WTC11 (cell line): ENCODE results near the gene WWP2. TPM values are rescaled to one million over a fixed set of nuclear protein-coding genes. Genes with fewer than 3 reads are reported as not detected.

Source experiments
- ATAC-seq: fragments of 200-7000 bp; cut with Tn5 transposase; 2 replicates; pipeline ENCODE4 v1.10.0; 2021; ENCODE audit warnings: mild to moderate bottlenecking, moderate library complexity
- CTCF ChIA-PET: fragments of 300-600 bp; sonication (Branson Sonifier 250); formaldehyde crosslinking; loops from one replicate; lab custom pipeline; 2021; ENCODE audit warnings: antibody characterized with exemption; lab: Charles Lee
- POLR2A ChIA-PET: fragments of 350-600 bp; sonication (Branson Sonifier 250); formaldehyde crosslinking; loops from one replicate; lab custom pipeline; 2021; ENCODE audit warnings: antibody characterized with exemption; lab: Charles Lee
- DNase-seq: peaks from one replicate; pipeline ENCODE4 v3.0.0; 2021; ENCODE audit warnings: low spot score
- H3K27ac Mint-ChIP-seq: 2 replicates; pipeline ENCODE4 v1.8.0; 2021; ENCODE audit warnings: mixed read lengths
- H3K27me3 Mint-ChIP-seq: 2 replicates; pipeline ENCODE4 v1.8.0; 2021; ENCODE audit warnings: low read depth, mild to moderate bottlenecking, moderate library complexity, mixed read lengths
- H3K36me3 Mint-ChIP-seq: 2 replicates; pipeline ENCODE4 v1.8.0; 2021; ENCODE audit warnings: mixed read lengths
- H3K4me1 Mint-ChIP-seq: 2 replicates; pipeline ENCODE4 v1.8.0; 2022; ENCODE audit warnings: mixed read lengths
- H3K4me3 Mint-ChIP-seq: 2 replicates; pipeline ENCODE4 v1.8.0; 2021; ENCODE audit warnings: mild to moderate bottlenecking, moderate library complexity, mixed read lengths
- H3K9me3 Mint-ChIP-seq: 2 replicates; pipeline ENCODE4 v1.8.0; 2021; ENCODE audit warnings: mixed read lengths
- CBFB ChIP-seq: sonication (generic); formaldehyde crosslinking; IDR thresholded peaks from 2 replicates; pipeline ENCODE4 v1.8.1; 2022; ENCODE audit warnings: mild to moderate bottlenecking, low read depth, missing genetic modification reagents
- ELF4 ChIP-seq: sonication (generic); formaldehyde crosslinking; IDR thresholded peaks from 2 replicates; pipeline ENCODE4 v1.8.1; 2022; ENCODE audit warnings: low read depth, mild to moderate bottlenecking, moderate library complexity, missing genetic modification reagents
- ETV6 ChIP-seq: sonication (generic); formaldehyde crosslinking; IDR thresholded peaks from 2 replicates; pipeline ENCODE4 v1.8.1; 2022; ENCODE audit warnings: mild to moderate bottlenecking, missing genetic modification reagents
- FOXK1 ChIP-seq: sonication (generic); formaldehyde crosslinking; IDR thresholded peaks from 2 replicates; pipeline ENCODE4 v1.8.0; 2022; ENCODE audit warnings: mild to moderate bottlenecking, moderate library complexity, missing genetic modification reagents
- FOXP1 ChIP-seq: sonication (generic); formaldehyde crosslinking; IDR thresholded peaks from 2 replicates; pipeline ENCODE4 v1.8.0; 2022; ENCODE audit warnings: missing genetic modification reagents, mild to moderate bottlenecking, moderate library complexity, borderline replicate concordance
- IRF1 ChIP-seq: sonication (generic); formaldehyde crosslinking; IDR thresholded peaks from 2 replicates; pipeline ENCODE4 v1.8.0; 2023; ENCODE audit warnings: missing genetic modification reagents
- MAX ChIP-seq: sonication (generic); formaldehyde crosslinking; IDR thresholded peaks from 2 replicates; pipeline ENCODE4 v1.8.0; 2022; ENCODE audit warnings: mild to moderate bottlenecking, missing genetic modification reagents
- NFE2L1 ChIP-seq: sonication (generic); formaldehyde crosslinking; IDR thresholded peaks from 2 replicates; pipeline ENCODE4 v1.8.1; 2023; ENCODE audit warnings: missing genetic modification reagents
- NFYB ChIP-seq: sonication (generic); formaldehyde crosslinking; conservative IDR thresholded peaks from 2 replicates; pipeline ENCODE4 v1.8.0; 2022; ENCODE audit warnings: low read depth, missing genetic modification reagents
- SP1 ChIP-seq: sonication (generic); formaldehyde crosslinking; conservative IDR thresholded peaks from 2 replicates; pipeline ENCODE4 v1.8.1; 2022; ENCODE audit warnings: missing genetic modification reagents
- ZNF317 ChIP-seq: sonication (generic); formaldehyde crosslinking; IDR thresholded peaks from 2 replicates; pipeline ENCODE4 v1.8.1; 2023; ENCODE audit warnings: low read depth, mild to moderate bottlenecking, moderate library complexity, missing genetic modification reagents, borderline replicate concordance
- ZNF416 ChIP-seq: fragments of 250-450 bp; sonication (Bioruptor Pico); IDR thresholded peaks from 2 replicates; pipeline ENCODE4 v1.9.0; 2021; ENCODE audit warnings: mild to moderate bottlenecking, inconsistent platforms
- ZNF671 ChIP-seq: fragments of 250-450 bp; sonication (Bioruptor Pico); IDR thresholded peaks from 2 replicates; pipeline ENCODE4 v1.8.0; 2021; ENCODE audit warnings: mild to moderate bottlenecking
- total RNA-seq: library from RNA; stranded (reverse); gene quantifications from 3 replicates; pipeline ENCODE4 v1.2.3, GENCODE V29; 2021
- TF ChIP-seq, protein P1 (sequence below): sonication (generic); formaldehyde crosslinking; IDR thresholded peaks from 2 replicates; pipeline ENCODE4 v1.8.0; 2022; ENCODE audit warnings: mild to moderate bottlenecking, missing genetic modification reagents
- TF ChIP-seq, protein P2 (sequence below): fragments of 250-450 bp; sonication (Bioruptor Pico); IDR thresholded peaks from 2 replicates; pipeline ENCODE4 v1.9.0; 2021; ENCODE audit warnings: mild to moderate bottlenecking
- TF ChIP-seq, protein P3 (sequence below): sonication (generic); formaldehyde crosslinking; IDR thresholded peaks from 2 replicates; pipeline ENCODE4 v1.8.0; 2023; ENCODE audit warnings: missing genetic modification reagents, mild to moderate bottlenecking, borderline replicate concordance
- TF ChIP-seq, protein P4 (sequence below): sonication (generic); formaldehyde crosslinking; IDR thresholded peaks from 2 replicates; pipeline ENCODE4 v1.8.1; 2022; ENCODE audit warnings: mild to moderate bottlenecking, moderate library complexity, missing genetic modification reagents

Gene WWP2
- total RNA-seq, 1 experiment from 2014 or later: 39.1 TPM

DNA sequence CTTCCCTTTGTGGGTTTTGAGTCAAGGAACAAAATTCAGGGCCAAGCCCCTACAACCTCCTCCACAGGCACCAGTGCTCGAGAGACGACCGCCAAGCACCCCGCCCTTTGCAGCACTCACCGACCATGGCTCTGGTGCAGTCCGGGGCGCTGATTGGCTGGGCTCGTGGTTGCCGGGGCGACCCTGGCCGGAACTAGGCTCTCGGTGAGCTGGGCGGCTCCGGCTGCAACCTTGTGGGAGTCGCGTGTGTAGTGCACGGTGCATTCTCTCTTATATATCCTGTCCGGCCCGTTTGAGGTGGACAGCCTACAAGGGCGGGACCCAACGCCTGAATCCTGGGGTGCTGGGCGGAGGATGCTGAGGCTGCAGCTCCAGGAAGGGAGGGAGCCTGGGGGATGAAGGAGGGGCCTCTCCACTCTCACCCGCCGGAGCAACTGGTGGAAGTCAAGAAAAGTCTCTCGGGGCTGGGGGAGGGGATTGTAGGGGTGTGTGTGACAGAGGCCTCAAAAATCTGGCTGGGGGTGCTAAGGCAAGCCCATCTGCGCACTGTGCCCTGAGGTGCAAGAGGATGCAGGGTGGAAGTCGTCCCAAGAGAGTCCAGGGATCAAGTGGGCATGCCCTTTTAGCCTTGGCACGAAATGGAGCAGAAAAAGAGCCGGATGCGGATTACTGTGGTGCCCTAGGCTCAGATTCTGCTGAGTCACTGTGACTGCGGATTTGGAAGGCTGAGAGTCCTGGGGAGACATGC is 35.6 kb upstream of the WWP2 start, which contains the start of gene NQO1:
Gene NQO1, minus strand, starts transcription at position 248 of the 748 bp plus-strand sequence. Its CDS starts 121 bp downstream, at position 127.
- peak; percentile 96 for DNase-seq
- peak; percentile 95 for ATAC-seq
- peak within 1 kb of the TSS; percentile 99 for H3K27ac Mint-ChIP-seq
- H3K4me1 Mint-ChIP-seq: peaks cover 40% of the 10 kb centered on the region
- TF ChIP-seq, protein P1, sequence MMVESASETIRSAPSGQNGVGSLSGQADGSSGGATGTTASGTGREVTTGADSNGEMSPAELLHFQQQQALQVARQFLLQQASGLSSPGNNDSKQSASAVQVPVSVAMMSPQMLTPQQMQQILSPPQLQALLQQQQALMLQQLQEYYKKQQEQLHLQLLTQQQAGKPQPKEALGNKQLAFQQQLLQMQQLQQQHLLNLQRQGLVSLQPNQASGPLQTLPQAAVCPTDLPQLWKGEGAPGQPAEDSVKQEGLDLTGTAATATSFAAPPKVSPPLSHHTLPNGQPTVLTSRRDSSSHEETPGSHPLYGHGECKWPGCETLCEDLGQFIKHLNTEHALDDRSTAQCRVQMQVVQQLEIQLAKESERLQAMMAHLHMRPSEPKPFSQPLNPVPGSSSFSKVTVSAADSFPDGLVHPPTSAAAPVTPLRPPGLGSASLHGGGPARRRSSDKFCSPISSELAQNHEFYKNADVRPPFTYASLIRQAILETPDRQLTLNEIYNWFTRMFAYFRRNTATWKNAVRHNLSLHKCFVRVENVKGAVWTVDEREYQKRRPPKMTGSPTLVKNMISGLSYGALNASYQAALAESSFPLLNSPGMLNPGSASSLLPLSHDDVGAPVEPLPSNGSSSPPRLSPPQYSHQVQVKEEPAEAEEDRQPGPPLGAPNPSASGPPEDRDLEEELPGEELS (CRISPR knock-in tag): peak; percentile 41
- TF ChIP-seq ETV6 (CRISPR knock-in tag) (no peak), NFYB (CRISPR knock-in tag) (peak; percentile 41; the same call in 1 of the 2 replicates), ZNF671 (CRISPR knock-in tag) (no peak), IRF1 (CRISPR knock-in tag) (peak; percentile 46; the same call in 1 of the 2 replicates), CBFB (no peak), MAX (CRISPR knock-in tag) (peak; percentile 67; the same call in 1 of the 2 replicates), ZNF317 (0 out of 2 replicates have a peak, but pooled peaks have one; percentile 53), FOXK1 (peak; percentile 73), FOXP1 (CRISPR knock-in tag) (peak; percentile 62; the same call in 1 of the 2 replicates), SP1 (CRISPR knock-in tag) (peak; percentile 56; the same call in 1 of the 2 replicates), NFE2L1 (CRISPR knock-in tag) (peak; percentile 99), ELF4 (CRISPR knock-in tag) (no peak), ZNF416 (no peak)
- TF ChIP-seq, protein P2, sequence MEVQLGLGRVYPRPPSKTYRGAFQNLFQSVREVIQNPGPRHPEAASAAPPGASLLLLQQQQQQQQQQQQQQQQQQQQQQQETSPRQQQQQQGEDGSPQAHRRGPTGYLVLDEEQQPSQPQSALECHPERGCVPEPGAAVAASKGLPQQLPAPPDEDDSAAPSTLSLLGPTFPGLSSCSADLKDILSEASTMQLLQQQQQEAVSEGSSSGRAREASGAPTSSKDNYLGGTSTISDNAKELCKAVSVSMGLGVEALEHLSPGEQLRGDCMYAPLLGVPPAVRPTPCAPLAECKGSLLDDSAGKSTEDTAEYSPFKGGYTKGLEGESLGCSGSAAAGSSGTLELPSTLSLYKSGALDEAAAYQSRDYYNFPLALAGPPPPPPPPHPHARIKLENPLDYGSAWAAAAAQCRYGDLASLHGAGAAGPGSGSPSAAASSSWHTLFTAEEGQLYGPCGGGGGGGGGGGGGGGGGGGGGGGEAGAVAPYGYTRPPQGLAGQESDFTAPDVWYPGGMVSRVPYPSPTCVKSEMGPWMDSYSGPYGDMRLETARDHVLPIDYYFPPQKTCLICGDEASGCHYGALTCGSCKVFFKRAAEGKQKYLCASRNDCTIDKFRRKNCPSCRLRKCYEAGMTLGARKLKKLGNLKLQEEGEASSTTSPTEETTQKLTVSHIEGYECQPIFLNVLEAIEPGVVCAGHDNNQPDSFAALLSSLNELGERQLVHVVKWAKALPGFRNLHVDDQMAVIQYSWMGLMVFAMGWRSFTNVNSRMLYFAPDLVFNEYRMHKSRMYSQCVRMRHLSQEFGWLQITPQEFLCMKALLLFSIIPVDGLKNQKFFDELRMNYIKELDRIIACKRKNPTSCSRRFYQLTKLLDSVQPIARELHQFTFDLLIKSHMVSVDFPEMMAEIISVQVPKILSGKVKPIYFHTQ (CRISPR knock-in tag): no peak
- TF ChIP-seq, protein P3, sequence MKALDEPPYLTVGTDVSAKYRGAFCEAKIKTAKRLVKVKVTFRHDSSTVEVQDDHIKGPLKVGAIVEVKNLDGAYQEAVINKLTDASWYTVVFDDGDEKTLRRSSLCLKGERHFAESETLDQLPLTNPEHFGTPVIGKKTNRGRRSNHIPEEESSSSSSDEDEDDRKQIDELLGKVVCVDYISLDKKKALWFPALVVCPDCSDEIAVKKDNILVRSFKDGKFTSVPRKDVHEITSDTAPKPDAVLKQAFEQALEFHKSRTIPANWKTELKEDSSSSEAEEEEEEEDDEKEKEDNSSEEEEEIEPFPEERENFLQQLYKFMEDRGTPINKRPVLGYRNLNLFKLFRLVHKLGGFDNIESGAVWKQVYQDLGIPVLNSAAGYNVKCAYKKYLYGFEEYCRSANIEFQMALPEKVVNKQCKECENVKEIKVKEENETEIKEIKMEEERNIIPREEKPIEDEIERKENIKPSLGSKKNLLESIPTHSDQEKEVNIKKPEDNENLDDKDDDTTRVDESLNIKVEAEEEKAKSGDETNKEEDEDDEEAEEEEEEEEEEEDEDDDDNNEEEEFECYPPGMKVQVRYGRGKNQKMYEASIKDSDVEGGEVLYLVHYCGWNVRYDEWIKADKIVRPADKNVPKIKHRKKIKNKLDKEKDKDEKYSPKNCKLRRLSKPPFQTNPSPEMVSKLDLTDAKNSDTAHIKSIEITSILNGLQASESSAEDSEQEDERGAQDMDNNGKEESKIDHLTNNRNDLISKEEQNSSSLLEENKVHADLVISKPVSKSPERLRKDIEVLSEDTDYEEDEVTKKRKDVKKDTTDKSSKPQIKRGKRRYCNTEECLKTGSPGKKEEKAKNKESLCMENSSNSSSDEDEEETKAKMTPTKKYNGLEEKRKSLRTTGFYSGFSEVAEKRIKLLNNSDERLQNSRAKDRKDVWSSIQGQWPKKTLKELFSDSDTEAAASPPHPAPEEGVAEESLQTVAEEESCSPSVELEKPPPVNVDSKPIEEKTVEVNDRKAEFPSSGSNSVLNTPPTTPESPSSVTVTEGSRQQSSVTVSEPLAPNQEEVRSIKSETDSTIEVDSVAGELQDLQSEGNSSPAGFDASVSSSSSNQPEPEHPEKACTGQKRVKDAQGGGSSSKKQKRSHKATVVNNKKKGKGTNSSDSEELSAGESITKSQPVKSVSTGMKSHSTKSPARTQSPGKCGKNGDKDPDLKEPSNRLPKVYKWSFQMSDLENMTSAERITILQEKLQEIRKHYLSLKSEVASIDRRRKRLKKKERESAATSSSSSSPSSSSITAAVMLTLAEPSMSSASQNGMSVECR (CRISPR knock-in tag): peak; percentile 13; the same call in 1 of the 2 replicates
- TF ChIP-seq, protein P4, sequence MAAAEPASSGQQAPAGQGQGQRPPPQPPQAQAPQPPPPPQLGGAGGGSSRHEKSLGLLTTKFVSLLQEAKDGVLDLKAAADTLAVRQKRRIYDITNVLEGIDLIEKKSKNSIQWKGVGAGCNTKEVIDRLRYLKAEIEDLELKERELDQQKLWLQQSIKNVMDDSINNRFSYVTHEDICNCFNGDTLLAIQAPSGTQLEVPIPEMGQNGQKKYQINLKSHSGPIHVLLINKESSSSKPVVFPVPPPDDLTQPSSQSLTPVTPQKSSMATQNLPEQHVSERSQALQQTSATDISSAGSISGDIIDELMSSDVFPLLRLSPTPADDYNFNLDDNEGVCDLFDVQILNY (CRISPR knock-in tag): 0 out of 2 replicates have a peak, but pooled peaks have one; percentile 25
- H3K36me3 Mint-ChIP-seq: no peaks in the 10 kb centered on the region
- CTCF ChIA-PET: interaction anchor here (0.7 to 5.5 kb wide), 6 partner anchors 15 to 328 kb away, joined by 3 to 31 read pairs (median 6); partner anchors contain the start of gene NOB1
- POLR2A ChIA-PET: interaction anchor here (0.8 to 1.0 kb wide), 3 partner anchors 36 to 563 kb away, joined by 3 read pairs; partner anchors contain the start of gene AARS1
- peak within 1 kb of the TSS; percentile 91 for H3K4me3 Mint-ChIP-seq
- H3K9me3 Mint-ChIP-seq: no peaks in the 10 kb centered on the region
- H3K27me3 Mint-ChIP-seq: no peaks in the 10 kb centered on the region
